ENCODE data around the gene RASGEF1C. TPM values are rescaled to one million over a fixed set of nuclear protein-coding genes. Genes with fewer than 3 reads are reported as not detected.

Gene RASGEF1C
- total RNA-seq, 1 donor from 2014 or later: not detected

DNA sequence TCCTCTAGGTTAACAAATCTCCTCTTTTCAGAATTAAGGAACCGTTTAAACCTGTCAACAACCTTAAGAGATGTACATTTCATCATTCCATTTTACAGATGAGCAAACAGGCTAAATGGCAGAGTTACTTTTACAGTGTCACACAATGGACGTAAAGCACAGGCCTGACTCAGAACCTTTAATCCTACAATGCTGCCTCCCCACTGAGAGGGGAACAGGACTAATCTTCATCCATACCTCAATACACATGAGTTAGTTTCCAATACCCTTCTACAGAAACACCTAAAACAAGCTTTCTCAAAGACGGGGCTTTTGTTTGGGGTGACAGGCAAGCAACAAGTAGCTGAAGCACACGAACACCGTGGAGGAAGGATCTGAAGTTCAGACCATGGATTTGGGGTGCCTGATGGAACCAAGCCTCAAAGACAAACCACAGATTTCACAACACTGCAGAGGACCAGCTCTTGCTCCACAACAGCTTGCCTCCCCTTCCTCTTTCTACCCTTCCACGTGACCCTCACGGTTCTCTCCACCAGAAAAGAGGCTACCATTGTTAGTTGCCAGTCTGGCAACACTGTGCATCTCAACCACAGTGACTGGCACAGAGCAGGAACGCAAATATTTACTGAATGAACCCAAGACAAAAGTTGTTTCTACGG is 139.3 kb downstream of the RASGEF1C start:
- Mint-ChIP-seq H3K4me1 (ENCODE audit: low read depth) (peaks cover 43% of the 10 kb centered on the region), H3K27me3 (ENCODE audit: low read depth) (no peaks in the 10 kb centered on the region), H3K9me3 (ENCODE audit: low read depth) (peaks cover 2% of the 10 kb centered on the region), H3K36me3 (ENCODE audit: low read depth) (peaks cover 2% of the 10 kb centered on the region), H3K27ac (ENCODE audit: unreplicated experiment) (peak overlapping the region; percentile 94), H3K4me3 (ENCODE audit: unreplicated experiment) (peak overlapping the region; percentile 90)
- TF ChIP-seq, protein P1, sequence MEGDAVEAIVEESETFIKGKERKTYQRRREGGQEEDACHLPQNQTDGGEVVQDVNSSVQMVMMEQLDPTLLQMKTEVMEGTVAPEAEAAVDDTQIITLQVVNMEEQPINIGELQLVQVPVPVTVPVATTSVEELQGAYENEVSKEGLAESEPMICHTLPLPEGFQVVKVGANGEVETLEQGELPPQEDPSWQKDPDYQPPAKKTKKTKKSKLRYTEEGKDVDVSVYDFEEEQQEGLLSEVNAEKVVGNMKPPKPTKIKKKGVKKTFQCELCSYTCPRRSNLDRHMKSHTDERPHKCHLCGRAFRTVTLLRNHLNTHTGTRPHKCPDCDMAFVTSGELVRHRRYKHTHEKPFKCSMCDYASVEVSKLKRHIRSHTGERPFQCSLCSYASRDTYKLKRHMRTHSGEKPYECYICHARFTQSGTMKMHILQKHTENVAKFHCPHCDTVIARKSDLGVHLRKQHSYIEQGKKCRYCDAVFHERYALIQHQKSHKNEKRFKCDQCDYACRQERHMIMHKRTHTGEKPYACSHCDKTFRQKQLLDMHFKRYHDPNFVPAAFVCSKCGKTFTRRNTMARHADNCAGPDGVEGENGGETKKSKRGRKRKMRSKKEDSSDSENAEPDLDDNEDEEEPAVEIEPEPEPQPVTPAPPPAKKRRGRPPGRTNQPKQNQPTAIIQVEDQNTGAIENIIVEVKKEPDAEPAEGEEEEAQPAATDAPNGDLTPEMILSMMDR (IDR thresholded peaks at IDR 0.05): no peak
- DNase-seq (ENCODE audit: low spot score): no peak

DNA sequence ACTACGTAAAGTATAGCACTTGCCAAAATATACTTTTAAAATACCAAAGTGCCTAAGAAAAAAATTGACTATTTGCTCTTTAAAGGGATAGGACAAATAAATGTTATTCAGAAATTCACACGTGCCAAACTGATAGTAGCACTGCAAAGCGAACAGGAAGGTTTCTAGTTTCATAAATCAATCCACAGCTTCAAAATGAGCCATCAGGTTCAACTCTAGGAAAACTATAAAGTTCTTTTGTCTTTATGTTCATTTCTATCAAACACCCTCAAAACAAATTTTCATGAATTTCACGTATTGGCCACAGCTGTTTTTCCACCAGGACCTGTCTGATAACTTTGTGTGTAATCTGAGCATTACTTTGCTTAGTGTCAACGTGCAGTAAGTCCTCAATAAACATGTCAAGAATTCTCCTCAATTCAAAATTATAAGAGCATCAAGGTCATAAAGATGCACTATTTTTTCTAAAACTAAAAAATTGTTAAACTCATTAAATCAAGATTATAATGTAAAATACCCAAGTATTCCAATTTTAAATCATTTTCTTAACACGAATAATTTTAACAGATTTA is 140.4 kb downstream of the RASGEF1C start:
- TF ChIP-seq, protein P1 (IDR thresholded peaks at IDR 0.05): no peak
- peaks cover 43% of the 10 kb centered on the region for H3K4me1 Mint-ChIP-seq (ENCODE audit: low read depth)
- no peaks in the 10 kb centered on the region for H3K27me3 Mint-ChIP-seq (ENCODE audit: low read depth)
- peak overlapping the region; percentile 31 for H3K4me3 Mint-ChIP-seq (ENCODE audit: unreplicated experiment)
- peak overlapping the region; percentile 5 for H3K27ac Mint-ChIP-seq (ENCODE audit: unreplicated experiment)
- H3K9me3 Mint-ChIP-seq (ENCODE audit: low read depth): peaks cover 2% of the 10 kb centered on the region
- H3K36me3 Mint-ChIP-seq (ENCODE audit: low read depth): peaks cover 2% of the 10 kb centered on the region
- no peak for DNase-seq (ENCODE audit: low spot score)

DNA sequence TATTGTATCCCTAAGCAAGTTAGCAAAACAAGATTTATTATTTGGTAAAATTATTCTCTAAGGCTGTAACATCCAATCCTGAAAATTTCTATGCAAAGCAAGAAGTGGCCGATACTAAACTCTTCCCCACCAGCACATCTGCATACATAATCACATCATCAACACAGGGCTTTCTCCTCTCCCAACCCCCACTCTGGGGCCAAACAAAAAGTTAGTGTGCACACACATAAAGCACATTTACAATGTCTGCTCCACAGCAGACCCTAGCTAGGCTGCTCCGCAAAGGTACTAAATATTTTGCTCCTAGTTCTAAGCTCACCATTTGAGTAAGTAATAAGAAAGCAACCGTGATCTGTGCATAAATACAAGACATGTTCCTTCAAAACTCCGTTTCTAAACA is 141.0 kb downstream of the RASGEF1C start:
- TF ChIP-seq, protein P1 (IDR thresholded peaks at IDR 0.05): no peak
- H3K4me1 Mint-ChIP-seq (ENCODE audit: low read depth): peaks cover 46% of the 10 kb centered on the region
- peaks cover 2% of the 10 kb centered on the region for H3K9me3 Mint-ChIP-seq (ENCODE audit: low read depth)
- H3K27ac Mint-ChIP-seq (ENCODE audit: unreplicated experiment): peak overlapping the region; percentile 5
- peaks cover 2% of the 10 kb centered on the region for H3K36me3 Mint-ChIP-seq (ENCODE audit: low read depth)
- H3K4me3 Mint-ChIP-seq (ENCODE audit: unreplicated experiment): peak overlapping the region; percentile 31
- H3K27me3 Mint-ChIP-seq (ENCODE audit: low read depth): no peaks in the 10 kb centered on the region
- DNase-seq (ENCODE audit: low spot score): no peak

DNA sequence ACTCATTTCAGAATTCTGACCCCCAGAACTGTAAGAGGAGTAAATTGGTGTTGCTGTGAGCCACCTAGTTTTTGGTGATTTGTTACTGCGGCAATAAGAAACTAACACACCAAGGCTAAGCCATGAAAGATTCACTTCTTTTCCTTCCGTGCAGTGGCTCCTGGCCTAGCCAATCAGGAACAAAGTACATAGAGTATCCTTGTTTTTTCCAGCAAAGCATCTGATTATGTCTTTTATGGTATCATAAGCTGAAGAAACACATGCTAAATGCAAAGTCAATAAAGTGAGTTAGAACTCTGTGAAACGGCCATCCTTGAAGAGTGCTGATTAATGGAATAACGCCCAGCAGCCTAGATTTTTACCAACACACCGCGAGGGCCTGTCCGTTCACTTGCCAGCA is 148.8 kb downstream of the RASGEF1C start:
- H3K9me3 Mint-ChIP-seq (ENCODE audit: low read depth): no peaks in the 10 kb centered on the region
- TF ChIP-seq, protein P1 (IDR thresholded peaks at IDR 0.05): no peak
- no peaks in the 10 kb centered on the region for H3K27me3 Mint-ChIP-seq (ENCODE audit: low read depth)
- no peak overlapping the region for H3K4me3 Mint-ChIP-seq (ENCODE audit: unreplicated experiment)
- no peak overlapping the region for H3K27ac Mint-ChIP-seq (ENCODE audit: unreplicated experiment)
- peaks cover 43% of the 10 kb centered on the region for H3K4me1 Mint-ChIP-seq (ENCODE audit: low read depth)
- no peaks in the 10 kb centered on the region for H3K36me3 Mint-ChIP-seq (ENCODE audit: low read depth)
- DNase-seq (ENCODE audit: low spot score): no peak

DNA sequence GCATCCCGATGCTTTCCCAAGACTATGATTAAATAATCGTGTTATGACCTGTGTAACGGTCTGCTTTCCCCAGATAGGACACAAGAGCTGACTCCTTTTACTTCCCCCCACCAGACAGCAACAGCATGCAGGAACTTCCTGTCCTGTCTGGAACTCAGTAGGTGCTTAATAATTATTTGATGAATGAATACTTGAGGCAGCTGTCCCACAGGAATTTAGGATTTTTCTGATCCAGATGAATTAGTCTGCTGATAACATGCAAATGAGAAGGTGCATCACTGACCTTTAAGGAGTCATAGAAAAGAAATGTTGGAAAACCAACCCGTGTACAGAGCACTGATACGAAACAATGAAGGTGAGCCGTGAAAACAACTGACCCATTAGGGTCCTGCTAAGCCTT is 149.7 kb downstream of the RASGEF1C start:
- no peaks in the 10 kb centered on the region for H3K9me3 Mint-ChIP-seq (ENCODE audit: low read depth)
- H3K4me1 Mint-ChIP-seq (ENCODE audit: low read depth): peaks cover 45% of the 10 kb centered on the region
- H3K36me3 Mint-ChIP-seq (ENCODE audit: low read depth): no peaks in the 10 kb centered on the region
- H3K4me3 Mint-ChIP-seq (ENCODE audit: unreplicated experiment): no peak overlapping the region
- TF ChIP-seq, protein P1 (IDR thresholded peaks at IDR 0.05): no peak
- no peak overlapping the region for H3K27ac Mint-ChIP-seq (ENCODE audit: unreplicated experiment)
- H3K27me3 Mint-ChIP-seq (ENCODE audit: low read depth): no peaks in the 10 kb centered on the region
- DNase-seq (ENCODE audit: low spot score): no peak
